ENCODE results near the gene RCAN1.

Gene RCAN1

DNA sequence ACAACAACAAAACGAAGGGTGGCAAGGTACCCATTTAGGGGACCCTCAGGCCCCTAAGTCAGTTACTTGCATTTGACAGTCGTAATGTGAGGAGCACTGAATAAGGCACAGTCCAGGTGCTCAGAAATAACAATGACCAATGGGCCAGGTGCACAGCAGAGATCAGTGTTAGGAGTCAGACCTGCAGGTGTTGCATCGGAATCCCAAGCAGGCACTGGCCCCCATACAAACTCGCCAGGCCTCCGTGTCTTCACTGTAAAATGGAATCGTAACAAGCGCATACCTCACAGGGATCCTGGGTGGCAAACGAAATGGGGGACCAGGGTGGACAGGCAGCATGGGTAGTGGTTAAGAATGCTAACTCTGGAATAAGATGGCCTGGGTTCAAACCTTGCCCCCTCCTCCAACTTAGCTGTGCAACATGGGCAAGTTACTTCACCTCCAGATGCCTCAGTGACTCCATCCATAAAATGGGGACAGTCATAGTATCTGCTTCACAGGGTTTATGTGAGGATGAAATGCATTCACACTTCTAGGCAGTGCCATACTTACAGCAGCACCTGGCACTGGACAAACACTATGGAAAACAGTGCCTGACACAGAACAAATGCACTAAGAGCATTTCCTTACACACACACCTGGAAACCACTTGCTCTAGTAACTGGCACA lies 20.2 kb downstream of the RCAN1 start:
- no peak overlapping the region for H3K4me3 ChIP-seq (replicated peaks; ENCODE audit: low read depth, low read length)
- DNase-seq (ENCODE audit: extremely low read depth, low read depth) = no peak
- TF ChIP-seq, protein P1, sequence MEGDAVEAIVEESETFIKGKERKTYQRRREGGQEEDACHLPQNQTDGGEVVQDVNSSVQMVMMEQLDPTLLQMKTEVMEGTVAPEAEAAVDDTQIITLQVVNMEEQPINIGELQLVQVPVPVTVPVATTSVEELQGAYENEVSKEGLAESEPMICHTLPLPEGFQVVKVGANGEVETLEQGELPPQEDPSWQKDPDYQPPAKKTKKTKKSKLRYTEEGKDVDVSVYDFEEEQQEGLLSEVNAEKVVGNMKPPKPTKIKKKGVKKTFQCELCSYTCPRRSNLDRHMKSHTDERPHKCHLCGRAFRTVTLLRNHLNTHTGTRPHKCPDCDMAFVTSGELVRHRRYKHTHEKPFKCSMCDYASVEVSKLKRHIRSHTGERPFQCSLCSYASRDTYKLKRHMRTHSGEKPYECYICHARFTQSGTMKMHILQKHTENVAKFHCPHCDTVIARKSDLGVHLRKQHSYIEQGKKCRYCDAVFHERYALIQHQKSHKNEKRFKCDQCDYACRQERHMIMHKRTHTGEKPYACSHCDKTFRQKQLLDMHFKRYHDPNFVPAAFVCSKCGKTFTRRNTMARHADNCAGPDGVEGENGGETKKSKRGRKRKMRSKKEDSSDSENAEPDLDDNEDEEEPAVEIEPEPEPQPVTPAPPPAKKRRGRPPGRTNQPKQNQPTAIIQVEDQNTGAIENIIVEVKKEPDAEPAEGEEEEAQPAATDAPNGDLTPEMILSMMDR (IDR thresholded peaks at IDR 0.05; ENCODE audit: low read depth, low read length, missing control alignments) = no peak

- no peak for DNase-seq (ENCODE audit: extremely low read depth, low read depth)
- TF ChIP-seq, protein P1 (IDR thresholded peaks at IDR 0.05; ENCODE audit: low read depth, low read length, missing control alignments) = no peak
- H3K4me3 ChIP-seq (replicated peaks; ENCODE audit: low read depth, low read length) = no peak overlapping the region
These were observed 20.9 kb downstream of the RCAN1 start for GRCh38 chr21:34593954-34594531.

- TF ChIP-seq, protein P1 (IDR thresholded peaks at IDR 0.05; ENCODE audit: low read depth, low read length, missing control alignments) = no peak
- DNase-seq (ENCODE audit: extremely low read depth, low read depth) = no peak
These were observed 21.5 kb downstream of the RCAN1 start for GRCh38 chr21:34593423-34593822.

DNA sequence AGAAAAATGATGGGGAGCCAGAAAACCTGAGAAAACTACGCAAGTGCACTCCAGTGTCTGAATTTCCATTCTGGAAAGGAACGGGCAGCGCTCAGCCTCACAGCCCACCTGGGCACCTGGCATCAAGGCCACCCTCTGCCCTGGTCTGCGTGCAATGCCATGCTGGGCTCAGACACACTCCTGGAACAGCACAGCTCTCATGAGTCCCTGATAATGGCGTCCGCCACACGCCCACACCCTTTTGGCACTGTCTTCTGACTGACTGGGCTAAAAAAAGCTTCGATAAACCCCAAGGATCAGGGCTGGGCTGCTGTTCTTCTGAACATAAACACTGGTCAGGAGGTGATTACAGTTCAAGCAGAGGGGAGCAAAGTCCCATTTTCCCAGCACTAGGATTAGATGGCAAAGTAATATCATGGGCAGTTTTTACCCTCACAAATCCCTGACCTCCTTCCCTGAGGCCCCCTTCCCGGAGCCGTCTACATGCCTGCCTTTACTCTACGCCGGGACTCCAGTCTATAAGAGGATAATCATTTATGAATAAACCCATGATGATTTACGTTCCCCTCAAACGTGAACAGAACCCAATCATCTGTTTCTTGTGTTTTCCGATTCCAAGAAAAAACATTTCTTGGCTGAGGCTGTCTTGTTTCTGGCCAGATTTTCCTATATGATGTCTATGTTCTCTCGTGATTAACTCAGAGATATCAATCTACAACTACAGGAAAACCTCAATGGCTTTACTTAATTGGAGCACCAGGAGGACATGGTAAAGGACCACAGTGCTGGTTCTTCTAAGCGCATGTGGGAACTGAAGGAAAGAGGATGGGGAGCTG lies 22.6 kb downstream of the RCAN1 start:
- TF ChIP-seq, protein P1 (IDR thresholded peaks at IDR 0.05; ENCODE audit: low read depth, low read length, missing control alignments) = no peak
- H3K4me3 ChIP-seq (replicated peaks; ENCODE audit: low read depth, low read length) = no peak overlapping the region
- DNase-seq (ENCODE audit: extremely low read depth, low read depth) = no peak

More at GRCh38 chr21:34593423-34593822, 21.5 kb downstream of the RCAN1 start:
- no peak overlapping the region for H3K4me3 ChIP-seq (replicated peaks; ENCODE audit: low read depth, low read length)

- no peak overlapping the region for H3K4me3 ChIP-seq (replicated peaks; ENCODE audit: low read depth, low read length)
- no peak for DNase-seq (ENCODE audit: extremely low read depth, low read depth)
- TF ChIP-seq, protein P1 (IDR thresholded peaks at IDR 0.05; ENCODE audit: low read depth, low read length, missing control alignments) = no peak
These were observed 24.4 kb downstream of the RCAN1 start for GRCh38 chr21:34590520-34590919.

- TF ChIP-seq, protein P1 (IDR thresholded peaks at IDR 0.05; ENCODE audit: low read depth, low read length, missing control alignments) = no peak
- DNase-seq (ENCODE audit: extremely low read depth, low read depth) = no peak
- no peak overlapping the region for H3K4me3 ChIP-seq (replicated peaks; ENCODE audit: low read depth, low read length)
These were observed 25.2 kb downstream of the RCAN1 start for GRCh38 chr21:34589511-34590282.
